Stomach smooth muscle (tissue), 2 donors: ENCODE measurements around the gene PDZD7.
"Not testable (repeated sequence)": the region's sequence is repeated elsewhere in the genome, so short reads cannot be mapped to it uniquely, and the experiment has no call there.

Experiments
- H3K27ac ChIP-seq: one replicate; pipeline ENCODE4 v1.7.0; 2013; ENCODE audit warnings: mild to moderate bottlenecking, low read length, inconsistent platforms
- H3K27me3 ChIP-seq, 2 donors: one replicate each; pipeline ENCODE4 v1.7.0; 2013; ENCODE audit warnings: low read length in 2 of 2; ENCODE audit not compliant: insufficient read depth in 2 of 2, control insufficient read depth in 1 of 2
- H3K36me3 ChIP-seq, 2 donors: one replicate each; pipeline ENCODE4 v1.7.0; 2013; ENCODE audit warnings: low read length in 2 of 2; ENCODE audit not compliant: control insufficient read depth in 2 of 2, insufficient read depth in 2 of 2
- H3K4me1 ChIP-seq: one replicate; pipeline ENCODE4 v1.7.0; 2013; ENCODE audit warnings: low read length; ENCODE audit not compliant: control insufficient read depth, insufficient read depth
- H3K4me3 ChIP-seq, 2 donors: one replicate each; pipeline ENCODE4 v1.7.0; 2013; ENCODE audit warnings: low read length in 2 of 2
- H3K9ac ChIP-seq, 2 donors: one replicate each; pipeline ENCODE4 v1.7.0; 2013; ENCODE audit warnings: low read length in 2 of 2, mild to moderate bottlenecking in 1 of 2
- H3K9me3 ChIP-seq, 2 donors: one replicate each; pipeline ENCODE4 v1.7.0; 2013; ENCODE audit warnings: low read length in 2 of 2; ENCODE audit not compliant: control insufficient read depth in 2 of 2
- donor health status: healthy.
- donor health status: Pancreatic carcinoma.

Gene PDZD7

GRCh38 chr10:101038484-101038883, 7.6 kb upstream of the PDZD7 start:
- Histone ChIP-seq H3K36me3 (peaks cover 37 to 46% of the 10 kb centered on the region in 2 donors), H3K4me3 (no peak overlapping the region), H3K27me3 (no peaks in the 10 kb centered on the region), H3K4me1 (peaks cover 16% of the 10 kb centered on the region), H3K9ac (no peak overlapping the region), H3K9me3 (no peaks in the 10 kb centered on the region), H3K27ac (no peak overlapping the region)

- no peak overlapping the region for H3K4me3 ChIP-seq
- no peaks in the 10 kb centered on the region for H3K9me3 ChIP-seq
- no peak overlapping the region for H3K27ac ChIP-seq
- H3K4me1 ChIP-seq = peaks cover 17% of the 10 kb centered on the region
- peaks cover 37 to 46% of the 10 kb centered on the region in 2 donors for H3K36me3 ChIP-seq
- no peak overlapping the region for H3K9ac ChIP-seq
- no peaks in the 10 kb centered on the region for H3K27me3 ChIP-seq
Observed at GRCh38 chr10:101036726-101037125, 5.8 kb upstream of the PDZD7 start.

GRCh38 chr10:101035916-101036702, 5.2 kb upstream of the PDZD7 start:
- no peak overlapping the region for H3K27ac ChIP-seq
- H3K36me3 ChIP-seq = peaks cover 37 to 46% of the 10 kb centered on the region in 2 donors
- no peak overlapping the region for H3K9ac ChIP-seq
- H3K4me3 ChIP-seq = no peak overlapping the region
- H3K9me3 ChIP-seq = no peaks in the 10 kb centered on the region
- H3K4me1 ChIP-seq = peaks cover 22% of the 10 kb centered on the region
- H3K27me3 ChIP-seq = no peaks in the 10 kb centered on the region

- no peak overlapping the region for H3K9ac ChIP-seq
- peaks cover 37 to 46% of the 10 kb centered on the region in 2 donors for H3K36me3 ChIP-seq
- no peak overlapping the region for H3K4me3 ChIP-seq
- no peak overlapping the region for H3K27ac ChIP-seq
- H3K27me3 ChIP-seq = no peaks in the 10 kb centered on the region
- no peaks in the 10 kb centered on the region for H3K9me3 ChIP-seq
- peaks cover 26% of the 10 kb centered on the region for H3K4me1 ChIP-seq
Observed at GRCh38 chr10:101035314-101035713, 4.4 kb upstream of the PDZD7 start.

GRCh38 chr10:101034404-101034803, 3.5 kb upstream of the PDZD7 start:
- H3K4me1 ChIP-seq = peaks cover 26% of the 10 kb centered on the region
- not testable (repeated sequence) for H3K4me3 ChIP-seq, H3K9ac ChIP-seq, H3K9me3 ChIP-seq, H3K27me3 ChIP-seq, H3K27ac ChIP-seq
- H3K36me3 ChIP-seq = peaks cover 32 to 41% of the 10 kb centered on the region in 2 donors

- peak overlapping the region in 1 of 2 donors; percentile 89 for H3K4me3 ChIP-seq
- peaks cover 26% of the 10 kb centered on the region for H3K4me1 ChIP-seq
- no peaks in the 10 kb centered on the region for H3K9me3 ChIP-seq
- H3K27ac ChIP-seq = peak overlapping the region; percentile 94
- peaks cover 3 to 7% of the 10 kb centered on the region in 2 donors for H3K27me3 ChIP-seq
- peaks cover 29 to 33% of the 10 kb centered on the region in 2 donors for H3K36me3 ChIP-seq
- peak overlapping the region in 1 of 2 donors; percentile 76 for H3K9ac ChIP-seq
Observed at GRCh38 chr10:101033276-101033675, 2.3 kb upstream of the PDZD7 start.

GRCh38 chr10:101032637-101033224, 1.8 kb upstream of the PDZD7 start:
- peak overlapping the region; percentile 67 to 76 for H3K9ac ChIP-seq
- peak overlapping the region; percentile 89 to 91 for H3K4me3 ChIP-seq
- H3K36me3 ChIP-seq = peaks cover 27 to 28% of the 10 kb centered on the region in 2 donors
- peaks cover 3 to 9% of the 10 kb centered on the region in 2 donors for H3K27me3 ChIP-seq
- H3K4me1 ChIP-seq = peaks cover 26% of the 10 kb centered on the region
- H3K9me3 ChIP-seq = no peaks in the 10 kb centered on the region
- H3K27ac ChIP-seq = peak overlapping the region; percentile 94

GRCh38 chr10:101031796-101032636, 1.1 kb upstream of the PDZD7 start:
- H3K9ac ChIP-seq = peak overlapping the region; percentile 67 to 76
- peak overlapping the region; percentile 89 to 91 for H3K4me3 ChIP-seq
- peak overlapping the region; percentile 94 for H3K27ac ChIP-seq
- no peaks in the 10 kb centered on the region for H3K9me3 ChIP-seq
- H3K4me1 ChIP-seq = peaks cover 26% of the 10 kb centered on the region
- H3K36me3 ChIP-seq = peaks cover 20 to 21% of the 10 kb centered on the region in 2 donors
- H3K27me3 ChIP-seq = peaks cover 3 to 9% of the 10 kb centered on the region in 2 donors

GRCh38 chr10:101030496-101031127, 317 bp downstream of the PDZD7 start:
- H3K4me3 ChIP-seq = peak overlapping the region; percentile 89 to 91
- no peak overlapping the region for H3K27ac ChIP-seq
- peak overlapping the region; percentile 42 to 67 for H3K9ac ChIP-seq
- peaks cover 3 to 9% of the 10 kb centered on the region in 2 donors for H3K27me3 ChIP-seq
- peaks cover 7 to 8% of the 10 kb centered on the region in 2 donors for H3K36me3 ChIP-seq
- peaks cover 26% of the 10 kb centered on the region for H3K4me1 ChIP-seq
- H3K9me3 ChIP-seq = no peaks in the 10 kb centered on the region
